Skeletal muscle cell (primary cell): ENCODE data around the gene WDR46.

Source experiments
- DNase-seq: peaks from one replicate; pipeline ENCODE4 v3.0.0-alpha.2; 2010; ENCODE audit warnings: low read depth
- H3K4me3 ChIP-seq: 2 replicates; pipeline ENCODE4 v1.5.1; 2011; ENCODE audit warnings: low read depth, mild to moderate bottlenecking, control low read depth, low read length, moderate library complexity

Gene WDR46

GRCh38 chr6:33314515-33314942 is 25.5 kb upstream of the WDR46 start:
- peak overlapping the region; percentile 74 for H3K4me3 ChIP-seq
- no peak for DNase-seq

DNA sequence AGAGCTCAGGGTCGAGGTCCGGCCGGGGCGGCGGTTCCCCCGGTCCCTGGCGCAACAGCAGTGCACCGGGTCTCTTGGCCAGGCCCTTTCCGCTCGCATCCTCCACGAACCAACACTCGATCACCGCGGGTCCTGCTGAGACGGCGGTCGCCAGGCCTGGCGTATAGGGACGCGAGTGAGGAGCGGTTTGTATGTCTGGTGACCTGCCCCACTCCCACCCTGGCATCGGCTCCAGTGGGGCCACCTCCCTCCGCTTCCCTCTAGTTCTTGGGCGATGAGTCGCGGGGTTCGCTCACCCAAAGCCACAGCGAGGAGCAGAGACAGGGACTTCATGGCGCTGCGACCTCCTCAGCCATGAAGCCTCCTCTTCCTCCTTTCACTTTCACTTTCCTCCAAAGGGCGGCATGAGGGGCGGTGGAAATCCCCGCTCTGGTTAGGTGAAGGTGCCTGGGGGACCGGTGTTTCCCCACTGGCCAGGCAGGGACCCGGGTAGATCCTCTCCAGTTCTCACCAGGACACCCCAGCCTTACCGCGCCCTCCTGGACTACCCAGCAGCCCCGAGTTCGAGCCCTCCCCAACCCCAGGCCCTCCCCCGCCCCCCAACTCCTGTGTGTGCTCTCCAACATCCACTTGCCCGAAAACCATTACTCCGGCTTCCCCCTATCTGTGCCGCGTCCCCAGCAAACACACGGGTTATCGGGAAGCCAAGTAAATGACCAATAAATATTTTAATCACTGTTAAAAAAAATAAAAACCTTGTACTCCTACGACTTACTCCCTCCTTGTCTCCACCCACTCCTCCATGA is 24.9 kb upstream of the WDR46 start, which contains the start of gene TAPBP:
Gene TAPBP, minus strand, starts transcription at position 370 of the 806 bp plus-strand sequence. Its CDS starts 37 bp downstream, at position 333.
- no peak for DNase-seq
- H3K4me3 ChIP-seq, result peak within 1 kb of the TSS; percentile 74

DNA sequence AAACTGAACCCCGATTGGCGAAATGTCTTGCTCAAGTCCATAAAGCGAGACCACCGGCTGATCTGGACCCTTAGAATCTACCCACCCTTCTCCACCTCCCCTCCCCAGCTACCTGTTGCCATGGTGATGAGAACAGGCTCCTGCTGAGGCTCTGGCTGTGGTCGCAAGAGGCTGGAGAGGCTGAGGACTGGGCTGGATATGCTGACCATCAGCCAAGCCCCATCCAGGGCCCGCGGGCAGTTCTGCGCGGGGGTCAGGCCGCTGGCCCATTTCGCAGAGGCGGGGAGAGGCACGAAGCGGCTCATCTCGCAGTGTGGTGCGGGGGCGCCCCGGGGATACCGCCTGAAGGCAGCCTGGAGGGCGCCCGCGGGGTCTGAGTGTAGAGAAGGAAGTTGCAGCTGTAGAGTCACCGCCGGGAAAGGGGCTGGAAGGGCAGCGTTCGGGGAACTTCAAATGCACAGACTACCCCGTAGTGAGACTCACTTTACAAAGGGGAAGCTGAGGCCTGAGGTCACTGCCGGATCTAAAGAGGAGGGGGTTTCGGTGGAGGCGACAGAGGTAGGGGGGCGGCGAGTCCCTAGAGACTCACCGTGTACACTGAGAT is 24.2 kb upstream of the WDR46 start:
- H3K4me3 ChIP-seq, result peak overlapping the region; percentile 74
- DNase-seq, result no peak

DNA sequence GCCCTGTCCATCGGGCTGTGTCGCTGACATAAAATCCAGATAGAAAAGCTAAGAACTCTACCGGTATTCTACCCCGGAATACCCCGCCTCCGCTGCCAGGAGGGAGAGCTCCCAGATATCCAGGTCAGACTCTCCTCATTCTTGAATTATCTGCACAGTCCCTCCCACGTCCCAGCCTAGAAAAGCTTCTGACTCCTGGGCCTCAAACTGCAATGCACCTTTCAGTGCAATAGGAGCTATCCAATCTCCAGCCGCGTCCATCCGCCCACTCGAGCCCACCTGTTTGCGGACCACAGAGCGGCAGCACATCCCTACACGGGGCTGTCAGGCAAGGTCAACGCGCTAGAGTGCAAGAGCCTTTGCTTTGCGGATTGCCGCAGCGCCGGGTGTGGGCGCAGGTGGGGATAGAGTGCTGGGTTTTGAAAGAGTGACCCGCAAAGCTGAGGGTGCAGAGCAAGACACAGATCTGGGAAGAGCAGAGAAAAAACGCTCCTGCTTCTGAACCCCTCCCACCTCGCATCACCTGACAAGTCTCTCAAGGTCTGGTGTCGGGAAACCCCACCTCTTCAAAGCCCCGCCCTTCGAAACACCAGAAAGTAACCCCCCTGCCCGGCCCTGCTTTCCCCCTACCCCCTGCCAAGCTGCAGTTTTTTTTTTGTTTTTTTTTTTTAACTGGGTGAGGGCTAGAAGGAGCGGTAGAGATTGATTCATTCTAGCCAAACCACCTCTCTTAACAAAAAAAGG is 23.5 kb upstream of the WDR46 start:
- peak overlapping the region; percentile 74 for H3K4me3 ChIP-seq
- DNase-seq, result no peak

DNA sequence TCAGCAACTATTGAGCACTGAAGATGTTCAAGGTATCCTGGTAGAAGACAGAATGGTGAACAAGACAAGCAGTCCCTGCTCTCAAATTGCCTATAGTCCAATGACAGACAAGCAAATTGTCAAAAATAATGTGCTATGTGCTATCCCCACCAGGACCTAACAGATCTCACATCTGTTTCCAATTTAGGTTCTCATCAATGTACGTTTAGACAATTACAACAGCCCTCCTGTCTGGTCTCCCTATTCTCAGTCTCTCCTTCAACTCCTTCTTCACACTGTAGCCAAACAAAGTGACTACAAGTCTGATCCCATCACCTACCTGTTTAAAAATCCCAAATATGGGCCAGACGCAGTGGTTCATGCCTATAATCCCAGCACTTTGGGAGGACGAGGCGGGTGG is 17.3 kb upstream of the WDR46 start:
- no peak overlapping the region for H3K4me3 ChIP-seq
- DNase-seq, result no peak

- DNase-seq, result no peak
- H3K4me3 ChIP-seq, result no peak overlapping the region
Measured at GRCh38 chr6:33305052-33305451, 16.0 kb upstream of the WDR46 start.

DNA sequence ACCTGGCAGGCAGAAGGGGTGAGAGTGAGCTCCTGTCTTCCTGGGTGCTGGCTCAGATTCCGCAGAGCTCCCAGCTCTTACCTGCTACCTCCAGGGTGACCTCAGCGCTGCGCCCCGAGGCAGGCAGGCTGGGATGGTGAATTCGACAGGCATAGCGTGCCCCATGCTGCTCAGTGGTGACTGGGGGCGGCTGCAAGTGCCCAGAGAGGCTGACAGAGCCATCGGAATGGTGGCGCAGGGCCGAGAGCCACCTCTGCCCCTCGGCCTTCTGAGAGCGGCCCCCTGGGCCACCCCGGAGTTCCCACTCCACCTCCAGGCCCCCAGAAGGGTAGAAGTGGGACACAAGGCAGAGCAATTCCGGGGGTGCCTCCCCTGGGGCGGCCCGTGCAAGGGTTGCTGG is 15.2 kb upstream of the WDR46 start:
- H3K4me3 ChIP-seq, result no peak overlapping the region
- no peak for DNase-seq

GRCh38 chr6:33301877-33302276 is 12.8 kb upstream of the WDR46 start:
- H3K4me3 ChIP-seq, result no peak overlapping the region
- no peak for DNase-seq

GRCh38 chr6:33299237-33299944 is 10.4 kb upstream of the WDR46 start:
- H3K4me3 ChIP-seq, result peak overlapping the region; percentile 76
- DNase-seq, result peak; percentile 66

- H3K4me3 ChIP-seq, result peak within 1 kb of the TSS; percentile 76
- DNase-seq, result no peak
Measured at GRCh38 chr6:33298773-33299236, 9.8 kb upstream of the WDR46 start, which contains the start of gene RGL2. Gene RGL2, minus strand, starts transcription at chr6:33298942. Its CDS starts 332 bp downstream, at chr6:33298610.

- no peak for DNase-seq
- peak overlapping the region; percentile 76 for H3K4me3 ChIP-seq
Measured at GRCh38 chr6:33297956-33298772, 9.1 kb upstream of the WDR46 start.

DNA sequence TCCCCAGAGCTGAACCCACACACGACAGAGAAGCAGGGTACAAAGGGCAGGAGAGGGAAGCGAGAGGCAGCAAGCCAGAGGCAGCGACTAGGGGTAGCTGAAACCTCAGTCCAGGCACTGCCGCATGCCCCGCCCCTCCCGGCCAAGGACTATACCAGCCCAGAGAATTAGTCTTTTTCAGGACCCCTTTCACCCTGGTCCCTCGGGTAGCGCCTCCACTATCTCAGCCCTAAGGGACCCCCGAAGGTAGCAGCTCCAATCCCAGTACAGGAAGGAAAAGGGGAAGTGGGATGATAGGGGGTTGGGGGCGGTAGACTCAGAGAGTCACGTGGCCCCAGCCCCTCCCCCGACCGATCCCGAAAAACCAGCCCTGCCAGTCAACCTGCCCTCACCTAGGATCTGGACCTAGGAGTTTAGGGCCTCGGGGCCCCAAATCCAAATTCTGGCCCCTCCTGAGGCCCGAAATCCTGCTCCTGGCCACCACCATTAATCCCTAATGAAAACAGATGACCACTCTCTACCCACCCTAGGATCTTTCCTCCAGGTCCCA is 8.4 kb upstream of the WDR46 start:
- H3K4me3 ChIP-seq, result peak overlapping the region; percentile 76
- no peak for DNase-seq

- peak overlapping the region; percentile 76 for H3K4me3 ChIP-seq
- no peak for DNase-seq
Measured at GRCh38 chr6:33296797-33297405, 7.9 kb upstream of the WDR46 start.

DNA sequence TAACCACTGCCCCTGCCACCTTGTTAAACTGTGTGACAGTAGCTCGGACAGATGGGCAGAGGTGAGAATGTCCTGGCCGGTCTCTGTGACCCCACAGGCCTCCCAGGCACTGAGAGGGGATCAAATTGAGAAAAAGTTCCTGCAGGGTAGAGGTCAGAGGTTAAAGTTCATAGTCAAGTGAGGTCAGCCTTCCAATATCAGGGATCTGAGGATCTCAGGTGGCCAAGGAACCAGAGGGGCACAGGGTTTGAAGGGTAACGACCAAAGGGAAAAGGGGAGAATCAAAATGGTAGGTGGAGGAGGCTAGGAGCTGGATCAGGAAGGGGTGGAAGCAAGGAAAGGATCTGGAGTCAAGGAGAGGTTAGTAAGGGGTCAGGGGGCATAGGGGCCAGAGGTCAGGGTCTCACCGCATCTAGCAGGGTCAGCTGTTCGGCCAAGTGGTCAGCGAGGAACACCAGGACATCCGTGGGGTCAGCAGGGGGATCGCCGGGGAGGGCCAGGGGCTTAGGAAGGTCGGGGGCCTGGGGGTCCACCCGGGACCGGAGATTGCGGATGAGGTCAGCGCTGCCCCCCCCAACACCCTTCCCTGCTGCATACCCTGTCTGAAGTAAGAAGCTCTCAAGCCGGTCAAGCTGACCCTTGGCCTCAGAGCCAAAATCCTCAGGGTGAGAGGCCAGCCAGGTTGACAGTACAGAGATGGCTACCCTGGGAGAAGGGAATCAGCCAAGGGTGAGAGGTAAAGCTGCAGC is 6.8 kb upstream of the WDR46 start:
- H3K4me3 ChIP-seq, result no peak overlapping the region
- no peak for DNase-seq

GRCh38 chr6:33294086-33294823 is 5.2 kb upstream of the WDR46 start:
- H3K4me3 ChIP-seq, result no peak overlapping the region
- DNase-seq, result no peak

DNA sequence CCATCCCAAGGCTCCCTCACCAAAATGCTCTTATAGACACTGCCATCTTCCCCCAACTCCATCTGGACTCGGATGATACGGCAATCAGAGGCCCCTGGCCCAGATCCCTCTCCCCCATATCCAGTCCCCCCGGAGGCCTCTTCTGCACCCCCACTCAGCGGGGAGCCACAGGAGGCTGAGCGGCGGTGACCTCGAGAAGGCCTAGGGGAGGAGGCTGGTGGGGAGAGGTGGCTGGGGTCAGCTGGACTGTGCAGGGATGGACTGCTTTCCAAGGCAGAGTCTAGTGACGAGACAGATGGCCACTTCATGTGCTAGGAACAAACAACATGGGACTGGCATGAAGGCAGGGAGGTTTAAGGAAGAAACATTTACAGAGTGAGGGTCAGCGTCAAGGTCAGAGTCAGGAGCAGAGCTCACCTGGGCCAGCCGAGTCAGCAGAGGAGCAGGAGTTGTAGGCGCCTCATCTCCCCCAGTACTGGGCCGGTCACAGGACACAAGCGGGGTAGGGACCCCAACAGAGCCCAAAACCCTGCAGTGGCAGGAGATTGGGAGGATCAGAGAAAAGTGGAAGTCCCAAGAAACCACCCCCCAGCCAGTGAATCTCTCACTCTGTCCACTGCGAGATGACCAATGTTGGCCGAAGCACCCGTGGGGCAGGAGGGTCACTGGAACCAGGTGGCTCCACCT is 4.1 kb upstream of the WDR46 start:
- no peak for DNase-seq
- H3K4me3 ChIP-seq, result no peak overlapping the region
